ENCODE data around the gene ESYT2. TPM values are rescaled to one million over a fixed set of nuclear protein-coding genes. Genes with fewer than 3 reads are reported as not detected.

ESYT2 gene
- total RNA-seq, 2 donors from 2014 or later = 30.7 to 36.9 TPM

DNA sequence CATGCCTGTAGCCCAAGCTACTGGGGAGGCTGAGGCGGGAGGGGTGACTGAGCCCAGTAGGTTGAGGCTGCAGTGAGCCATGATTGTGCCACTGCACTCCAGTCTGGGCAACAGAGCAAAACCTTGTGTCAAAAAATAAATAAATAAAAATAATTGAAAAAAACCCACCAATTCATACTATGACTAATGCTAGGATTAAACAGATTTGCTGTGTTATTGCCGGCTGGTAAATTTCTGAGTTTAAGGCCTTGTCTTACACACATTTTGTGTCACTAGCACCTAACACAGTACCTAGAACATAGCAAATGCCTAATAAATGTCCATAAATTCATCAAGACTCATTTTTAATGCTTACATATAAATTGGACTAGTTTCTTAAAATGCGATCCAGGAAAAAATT, 8.7 kb downstream of the ESYT2 start:
- H3K27ac Mint-ChIP-seq = no peak overlapping the region
- no peak overlapping the region for H3K9ac ChIP-seq (ENCODE audit: extremely low read depth, low read length, poor library complexity, severe bottlenecking)
- H3K9me3 ChIP-seq (ENCODE audit: control insufficient read depth, low read length) = no peaks in the 10 kb centered on the region
- peak; percentile 3 for DNase-seq
- no peaks in the 10 kb centered on the region for H3K27me3 ChIP-seq (ENCODE audit: control insufficient read depth, insufficient read depth, low read length, poor library complexity, severe bottlenecking)
- no peak overlapping the region for H3K4me3 Mint-ChIP-seq
- no peaks in the 10 kb centered on the region for H3K36me3 ChIP-seq (ENCODE audit: control insufficient read depth, insufficient read depth, low read length)
- 91 to 98% methylated on average over 2 to 3 of the region's 3 CpGs for WGBS, 2 experiments (ENCODE audit: insufficient coverage in 1 of 2, insufficient read length in 1 of 2)
- peaks cover 43% of the 10 kb centered on the region for H3K4me1 Mint-ChIP-seq
- no peaks in the 10 kb centered on the region for H3K9me3 Mint-ChIP-seq
- H3K27me3 Mint-ChIP-seq (ENCODE audit: insufficient read depth) = no peaks in the 10 kb centered on the region
- no peaks in the 10 kb centered on the region for H3K36me3 Mint-ChIP-seq (ENCODE audit: low read depth)
- H3K4me1 ChIP-seq (ENCODE audit: control insufficient read depth, insufficient read depth, low read length) = peaks cover 5% of the 10 kb centered on the region
- H3K27ac ChIP-seq (ENCODE audit: low read depth, low read length) = no peak overlapping the region
- TF ChIP-seq, protein P1, sequence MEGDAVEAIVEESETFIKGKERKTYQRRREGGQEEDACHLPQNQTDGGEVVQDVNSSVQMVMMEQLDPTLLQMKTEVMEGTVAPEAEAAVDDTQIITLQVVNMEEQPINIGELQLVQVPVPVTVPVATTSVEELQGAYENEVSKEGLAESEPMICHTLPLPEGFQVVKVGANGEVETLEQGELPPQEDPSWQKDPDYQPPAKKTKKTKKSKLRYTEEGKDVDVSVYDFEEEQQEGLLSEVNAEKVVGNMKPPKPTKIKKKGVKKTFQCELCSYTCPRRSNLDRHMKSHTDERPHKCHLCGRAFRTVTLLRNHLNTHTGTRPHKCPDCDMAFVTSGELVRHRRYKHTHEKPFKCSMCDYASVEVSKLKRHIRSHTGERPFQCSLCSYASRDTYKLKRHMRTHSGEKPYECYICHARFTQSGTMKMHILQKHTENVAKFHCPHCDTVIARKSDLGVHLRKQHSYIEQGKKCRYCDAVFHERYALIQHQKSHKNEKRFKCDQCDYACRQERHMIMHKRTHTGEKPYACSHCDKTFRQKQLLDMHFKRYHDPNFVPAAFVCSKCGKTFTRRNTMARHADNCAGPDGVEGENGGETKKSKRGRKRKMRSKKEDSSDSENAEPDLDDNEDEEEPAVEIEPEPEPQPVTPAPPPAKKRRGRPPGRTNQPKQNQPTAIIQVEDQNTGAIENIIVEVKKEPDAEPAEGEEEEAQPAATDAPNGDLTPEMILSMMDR (conservative IDR thresholded peaks at IDR 0.05) = no peak
- H3K4me3 ChIP-seq (ENCODE audit: low read length) = no peak overlapping the region

GRCh38 chr7:158819571-158820203, 9.6 kb downstream of the ESYT2 start:
- DNase-seq = no peak
- Mint-ChIP-seq H3K27ac (no peak overlapping the region), H3K4me3 (no peak overlapping the region), H3K9me3 (no peaks in the 10 kb centered on the region), H3K4me1 (peaks cover 53% of the 10 kb centered on the region), H3K27me3 (ENCODE audit: insufficient read depth) (no peaks in the 10 kb centered on the region), H3K36me3 (ENCODE audit: low read depth) (no peaks in the 10 kb centered on the region)
- no peaks in the 10 kb centered on the region for H3K27me3 ChIP-seq (ENCODE audit: control insufficient read depth, insufficient read depth, low read length, poor library complexity, severe bottlenecking)
- WGBS, 2 experiments (ENCODE audit: insufficient coverage in 1 of 2, insufficient read length in 1 of 2) = 90 to 100% methylated on average over 3 to 6 of the region's 7 CpGs
- peaks cover 5% of the 10 kb centered on the region for H3K4me1 ChIP-seq (ENCODE audit: control insufficient read depth, insufficient read depth, low read length)
- TF ChIP-seq, protein P1 (conservative IDR thresholded peaks at IDR 0.05) = no peak
- no peak overlapping the region for H3K27ac ChIP-seq (ENCODE audit: low read depth, low read length)
- H3K36me3 ChIP-seq (ENCODE audit: control insufficient read depth, insufficient read depth, low read length) = no peaks in the 10 kb centered on the region
- H3K9ac ChIP-seq (ENCODE audit: extremely low read depth, low read length, poor library complexity, severe bottlenecking) = no peak overlapping the region
- peak overlapping the region; percentile 73 for H3K4me3 ChIP-seq (ENCODE audit: low read length)
- H3K9me3 ChIP-seq (ENCODE audit: control insufficient read depth, low read length) = no peaks in the 10 kb centered on the region

- H3K4me3 Mint-ChIP-seq = peak overlapping the region; percentile 11
- peak overlapping the region; percentile 91 for H3K27ac Mint-ChIP-seq
- Histone ChIP-seq H3K9ac (ENCODE audit: extremely low read depth, low read length, poor library complexity, severe bottlenecking) (peak overlapping the region; percentile 36), H3K4me3 (ENCODE audit: low read length) (peak overlapping the region; percentile 73), H3K36me3 (ENCODE audit: control insufficient read depth, insufficient read depth, low read length) (no peaks in the 10 kb centered on the region), H3K4me1 (ENCODE audit: control insufficient read depth, insufficient read depth, low read length) (peaks cover 5% of the 10 kb centered on the region), H3K27me3 (ENCODE audit: control insufficient read depth, insufficient read depth, low read length, poor library complexity, severe bottlenecking) (no peaks in the 10 kb centered on the region), H3K9me3 (ENCODE audit: control insufficient read depth, low read length) (no peaks in the 10 kb centered on the region), H3K27ac (ENCODE audit: low read depth, low read length) (peak overlapping the region; percentile 91)
- peaks cover 57% of the 10 kb centered on the region for H3K4me1 Mint-ChIP-seq
- WGBS, 2 experiments (ENCODE audit: insufficient coverage in 1 of 2, insufficient read length in 1 of 2) = 39 to 48% methylated on average over 7 to 15 of the region's 15 CpGs
- TF ChIP-seq, protein P1 (conservative IDR thresholded peaks at IDR 0.05) = no peak
- H3K36me3 Mint-ChIP-seq (ENCODE audit: low read depth) = no peaks in the 10 kb centered on the region
- H3K9me3 Mint-ChIP-seq = no peaks in the 10 kb centered on the region
- peak; percentile 87 for DNase-seq
- H3K27me3 Mint-ChIP-seq (ENCODE audit: insufficient read depth) = no peaks in the 10 kb centered on the region
Observed at GRCh38 chr7:158818325-158819213, 10.7 kb downstream of the ESYT2 start.
